ENCODE measurements around the gene JUND. TPM values are rescaled to one million over a fixed set of nuclear protein-coding genes. Genes with fewer than 3 reads are reported as not detected.

JUND gene
- total RNA-seq, 1 experiment from 2014 or later: 221 TPM

- no peak for TF ChIP-seq REST (IDR thresholded peaks at IDR 0.05; ENCODE audit: low read depth)
Measured at GRCh38 chr19:18253130-18253529, 28.3 kb downstream of the JUND start (continued).

DNA sequence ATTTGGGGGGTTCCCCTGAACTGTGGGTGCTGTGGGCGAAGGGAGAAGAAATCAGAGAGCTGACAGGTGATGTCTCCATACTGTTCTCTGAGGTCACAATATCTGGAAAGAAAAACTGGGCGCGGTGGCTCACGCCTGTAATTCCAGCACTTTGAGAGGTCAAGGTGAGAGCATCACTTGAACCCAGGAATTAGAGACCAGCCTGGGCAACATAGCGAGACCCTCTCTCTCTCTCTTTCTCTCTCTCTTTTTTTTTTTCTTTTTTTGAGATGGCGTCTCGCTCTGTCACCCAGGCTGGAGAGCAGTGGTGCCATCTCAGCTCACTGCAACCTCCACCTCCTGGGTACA is 29.1 kb downstream of the JUND start:
- Histone ChIP-seq H3K27ac (ENCODE audit: low read depth, low read length) (no peak overlapping the region), H3K9ac (ENCODE audit: low read length) (no peak overlapping the region), H3K4me2 (ENCODE audit: low read length) (no peak overlapping the region), H3K9me2 (ENCODE audit: insufficient read depth) (no peaks in the 10 kb centered on the region), H3K27me3 (ENCODE audit: insufficient read depth, low read length) (no peaks in the 10 kb centered on the region), H3K9me3 (ENCODE audit: control insufficient read depth in 1 of 2, insufficient read depth in 1 of 2, low read depth in 1 of 2, low read length in 2 of 2) (no peaks in the 10 kb centered on the region), H3K36me3 (ENCODE audit: control insufficient read depth in 1 of 2, insufficient read depth in 2 of 2, low read length in 2 of 2) (no peaks in the 10 kb centered on the region), H3K79me2 (ENCODE audit: insufficient read depth, low read length) (no peaks in the 10 kb centered on the region), H4K20me1 (ENCODE audit: insufficient read depth) (no peaks in the 10 kb centered on the region), H3K4me3 (replicated peaks in 1 of 2; ENCODE audit: low read depth in 1 of 2, low read length in 2 of 2) (no peak overlapping the region), H3K4me1 (ENCODE audit: control insufficient read depth in 1 of 2, insufficient read depth in 2 of 2, low read length in 2 of 2) (peaks cover 0 to 28% of the 10 kb centered on the region in 2 experiments; a peak in 2 of 4 replicates), H2AFZ (ENCODE audit: low read depth, low read length, poor library complexity, severe bottlenecking) (no peak overlapping the region)
- BruUV-seq (replicated peaks): no TSS peak
- no peak for ATAC-seq
- DNase-seq (ENCODE audit: low read depth, low spot score): no peak
- ChIA-PET RAD21 (ENCODE audit: low non-redundant PET in 1 of 2, low total read pairs in 2 of 2, uncharacterized antibody in 2 of 2, unreplicated experiment in 2 of 2) (interaction anchor here (1.0 to 2.0 kb wide), 5 partner anchors 28 to 143 kb away, joined by 3 to 11 read pairs (median 6); partner anchors contain the start of gene RAB3A (in 1 of the 2)), CTCF (interaction anchor here (0.7 to 7.0 kb wide), 14 partner anchors 21 to 309 kb away, joined by 3 to 106 read pairs (median 5); partner anchors contain the start of genes IQCN, MPV17L2 and RAB3A), POLR2A (interaction anchor here (0.5 to 1.0 kb wide), 4 partner anchors 22 to 95 kb away, joined by 3 read pairs; partner anchors contain the start of gene IQCN)
- intact Hi-C loops (cut with micrococcal nuclease): loop anchor here (1.0 to 10.0 kb wide), 2 partner anchors 245 to 318 kb away; partner anchors contain the start of gene CCDC124
- TF ChIP-seq FOSL1 (IDR thresholded peaks at IDR 0.05; ENCODE audit: low read depth): no peak
- no peak for TF ChIP-seq POLR2A (IDR thresholded peaks at IDR 0.05; ENCODE audit: borderline replicate concordance, extremely low read depth, insufficient read depth, insufficient read length)
- TF ChIP-seq REST (IDR thresholded peaks at IDR 0.05; ENCODE audit: low read depth): no peak
- TF ChIP-seq CEBPB (IDR thresholded peaks at IDR 0.05; ENCODE audit: low read depth): no peak
- TF ChIP-seq EGR1 (IDR thresholded peaks at IDR 0.05; ENCODE audit: low read depth): no peak
- TF ChIP-seq JUND (IDR thresholded peaks at IDR 0.05): no peak
- no peak for TF ChIP-seq SRF (IDR thresholded peaks at IDR 0.05; ENCODE audit: low read depth)

Data from HCT116 (cell line).